AG09309 (cell line): ENCODE data around the gene RERE.

Experiments
- DNase-seq: peaks from one replicate; pipeline ENCODE4 v3.0.0-alpha.2; 2010; ENCODE audit warnings: low read depth
- H3K4me3 ChIP-seq: 2 replicates; pipeline ENCODE4 v1.5.1; 2011; ENCODE audit warnings: mild to moderate bottlenecking, low read depth, low read length, moderate library complexity; ENCODE audit not compliant: control insufficient read depth
- TF ChIP-seq, protein P1 (sequence below): IDR thresholded peaks from 2 replicates; pipeline ENCODE4 v1.5.1; 2011; ENCODE audit warnings: mild to moderate bottlenecking, low read depth, low read length, inconsistent platforms; ENCODE audit not compliant: insufficient read depth, control insufficient read depth; ENCODE audit errors: missing control alignments

Gene RERE

GRCh38 chr1:8551613-8552489 is 265.6 kb downstream of the RERE start:
- DNase-seq: no peak
- no peak overlapping the region for H3K4me3 ChIP-seq
- TF ChIP-seq, protein P1, sequence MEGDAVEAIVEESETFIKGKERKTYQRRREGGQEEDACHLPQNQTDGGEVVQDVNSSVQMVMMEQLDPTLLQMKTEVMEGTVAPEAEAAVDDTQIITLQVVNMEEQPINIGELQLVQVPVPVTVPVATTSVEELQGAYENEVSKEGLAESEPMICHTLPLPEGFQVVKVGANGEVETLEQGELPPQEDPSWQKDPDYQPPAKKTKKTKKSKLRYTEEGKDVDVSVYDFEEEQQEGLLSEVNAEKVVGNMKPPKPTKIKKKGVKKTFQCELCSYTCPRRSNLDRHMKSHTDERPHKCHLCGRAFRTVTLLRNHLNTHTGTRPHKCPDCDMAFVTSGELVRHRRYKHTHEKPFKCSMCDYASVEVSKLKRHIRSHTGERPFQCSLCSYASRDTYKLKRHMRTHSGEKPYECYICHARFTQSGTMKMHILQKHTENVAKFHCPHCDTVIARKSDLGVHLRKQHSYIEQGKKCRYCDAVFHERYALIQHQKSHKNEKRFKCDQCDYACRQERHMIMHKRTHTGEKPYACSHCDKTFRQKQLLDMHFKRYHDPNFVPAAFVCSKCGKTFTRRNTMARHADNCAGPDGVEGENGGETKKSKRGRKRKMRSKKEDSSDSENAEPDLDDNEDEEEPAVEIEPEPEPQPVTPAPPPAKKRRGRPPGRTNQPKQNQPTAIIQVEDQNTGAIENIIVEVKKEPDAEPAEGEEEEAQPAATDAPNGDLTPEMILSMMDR: no peak

GRCh38 chr1:8551057-8551456 is 266.4 kb downstream of the RERE start:
- TF ChIP-seq, protein P1: no peak
- no peak for DNase-seq
- no peak overlapping the region for H3K4me3 ChIP-seq

GRCh38 chr1:8547791-8548190 is 269.6 kb downstream of the RERE start:
- no peak for DNase-seq
- H3K4me3 ChIP-seq: no peak overlapping the region
- TF ChIP-seq, protein P1: no peak

DNA sequence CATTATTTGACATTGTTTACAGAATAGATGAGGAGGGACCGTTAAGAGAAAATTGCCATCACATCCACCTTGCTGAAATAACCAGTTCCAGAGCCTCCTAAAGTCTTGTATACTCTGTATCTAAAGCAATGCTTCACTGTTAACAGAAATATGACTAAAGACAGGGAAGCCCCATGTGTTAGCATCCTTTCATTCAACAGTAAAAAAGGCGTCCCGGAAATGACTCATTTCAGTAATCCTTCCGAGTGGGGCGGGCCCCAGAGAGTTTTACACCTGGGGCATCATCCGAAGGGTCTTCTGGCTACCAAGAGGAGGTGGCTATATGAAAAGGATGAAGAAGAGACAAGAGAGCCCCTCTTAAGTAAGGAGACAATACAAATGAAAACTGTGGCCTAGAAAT is 272.4 kb downstream of the RERE start:
- no peak overlapping the region for H3K4me3 ChIP-seq
- TF ChIP-seq, protein P1: no peak
- DNase-seq: no peak

DNA sequence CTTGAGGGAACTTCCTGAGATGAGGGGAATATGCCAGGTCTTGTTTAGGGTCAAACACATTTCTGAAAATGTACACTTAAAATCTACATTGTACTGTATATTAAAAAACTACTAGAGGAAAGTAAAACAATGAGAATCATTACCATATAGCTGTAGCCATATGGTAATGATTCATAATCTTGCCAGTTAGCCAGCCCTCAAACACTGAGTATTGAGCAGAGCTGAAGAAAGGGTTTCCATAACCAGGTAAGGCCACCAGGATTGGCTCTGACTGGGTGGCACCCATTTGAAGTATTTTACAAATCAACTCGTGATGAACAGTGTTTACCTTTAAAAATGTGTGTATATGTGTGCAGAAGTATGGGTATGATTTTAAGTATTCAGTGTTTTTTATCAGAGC is 272.8 kb downstream of the RERE start:
- TF ChIP-seq, protein P1: no peak
- H3K4me3 ChIP-seq: no peak overlapping the region
- no peak for DNase-seq

- TF ChIP-seq, protein P1: no peak
- H3K4me3 ChIP-seq: no peak overlapping the region
- DNase-seq: no peak
These were observed 273.5 kb downstream of the RERE start for GRCh38 chr1:8543965-8544364.
